Stimulated activated CD8-positive, alpha-beta memory T cell treated with anti-CD3 and anti-CD28 coated beads, Interleukin-12 subunit alpha, Interleukin-12 subunit beta, amount 100 ng/mL, for 24 hours (primary cell): ENCODE measurements around the gene SLMAP.

Experiments used
- DNase-seq: peaks from one replicate; pipeline ENCODE4 v3.0.0-alpha.2; 2020; ENCODE audit errors: extremely low read depth

Gene SLMAP

GRCh38 chr3:57943525-57944495, 187.7 kb downstream of the SLMAP start:
- no peak for DNase-seq

GRCh38 chr3:57946970-57947381, 190.9 kb downstream of the SLMAP start:
- DNase-seq = no peak

GRCh38 chr3:57948080-57948671, 192.1 kb downstream of the SLMAP start:
- no peak for DNase-seq

GRCh38 chr3:57948781-57949242, 192.7 kb downstream of the SLMAP start:
- no peak for DNase-seq

- DNase-seq = no peak
Observed at GRCh38 chr3:57949344-57949743, 193.2 kb downstream of the SLMAP start.

- DNase-seq = no peak
Observed at GRCh38 chr3:57949785-57950615, 193.9 kb downstream of the SLMAP start.

GRCh38 chr3:57951066-57951882, 195.2 kb downstream of the SLMAP start:
- DNase-seq = no peak

- no peak for DNase-seq
Observed at GRCh38 chr3:57952208-57952631, 196.1 kb downstream of the SLMAP start.

GRCh38 chr3:57952651-57953050, 196.5 kb downstream of the SLMAP start:
- no peak for DNase-seq

GRCh38 chr3:57953576-57953975, 197.5 kb downstream of the SLMAP start:
- DNase-seq = no peak

- DNase-seq = no peak
Observed at GRCh38 chr3:57956119-57956832, 200.2 kb downstream of the SLMAP start.

- no peak for DNase-seq
Observed at GRCh38 chr3:57956833-57957174, 200.7 kb downstream of the SLMAP start.

- no peak for DNase-seq
Observed at GRCh38 chr3:57957824-57958223, 201.7 kb downstream of the SLMAP start.

GRCh38 chr3:57958642-57959422, 202.7 kb downstream of the SLMAP start:
- no peak for DNase-seq

GRCh38 chr3:57959423-57960173, 203.5 kb downstream of the SLMAP start:
- no peak for DNase-seq

GRCh38 chr3:57960174-57960505, 204.0 kb downstream of the SLMAP start:
- DNase-seq = no peak

- no peak for DNase-seq
Observed at GRCh38 chr3:57961177-57961827, 205.2 kb downstream of the SLMAP start.

- no peak for DNase-seq
Observed at GRCh38 chr3:57961828-57962447, 205.8 kb downstream of the SLMAP start.
